ENCODE data around the gene MAGIX.

DNA sequence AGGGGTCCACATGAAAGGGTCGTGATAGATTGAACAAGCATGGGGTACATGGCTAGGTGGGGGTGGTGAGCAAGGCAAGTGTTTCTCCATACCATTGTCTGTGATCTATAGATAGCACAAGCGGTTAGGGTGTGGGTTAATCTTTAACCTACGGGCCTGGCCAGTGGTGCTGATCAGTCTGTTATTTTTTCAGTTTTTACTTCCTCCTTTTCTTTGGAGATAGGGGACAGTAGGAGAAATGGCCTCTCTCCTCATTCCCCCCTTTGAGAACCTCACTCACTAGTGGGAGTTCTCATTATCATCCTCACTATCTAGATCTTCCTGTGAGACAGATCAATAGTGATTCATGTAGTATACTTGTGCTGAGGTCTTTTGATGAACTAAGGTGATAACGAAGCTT is 22.8 kb upstream of the MAGIX start:
- TF ChIP-seq POLR2A (IDR thresholded peaks at IDR 0.05; ENCODE audit: low read depth, low read length), result no peak
- no peak for TF ChIP-seq POLR2AphosphoS5 (IDR thresholded peaks at IDR 0.05; ENCODE audit: low read depth, low read length)
- no peak for TF ChIP-seq TAF1 (IDR thresholded peaks at IDR 0.05; ENCODE audit: low read depth, low read length)
- TF ChIP-seq SPI1 (IDR thresholded peaks at IDR 0.05; ENCODE audit: low read depth, low read length), result no peak
